GM19324 (cell line): ENCODE results near the gene BCAN.

Source experiments
- ATAC-seq: cut with Tn5 transposase; IDR thresholded peaks from one replicate; pipeline ENCODE4 v1.9.1; 2021; ENCODE audit warnings: mild to moderate bottlenecking, moderate library complexity; ENCODE audit not compliant: unreplicated experiment, low FRiP score

BCAN gene

DNA sequence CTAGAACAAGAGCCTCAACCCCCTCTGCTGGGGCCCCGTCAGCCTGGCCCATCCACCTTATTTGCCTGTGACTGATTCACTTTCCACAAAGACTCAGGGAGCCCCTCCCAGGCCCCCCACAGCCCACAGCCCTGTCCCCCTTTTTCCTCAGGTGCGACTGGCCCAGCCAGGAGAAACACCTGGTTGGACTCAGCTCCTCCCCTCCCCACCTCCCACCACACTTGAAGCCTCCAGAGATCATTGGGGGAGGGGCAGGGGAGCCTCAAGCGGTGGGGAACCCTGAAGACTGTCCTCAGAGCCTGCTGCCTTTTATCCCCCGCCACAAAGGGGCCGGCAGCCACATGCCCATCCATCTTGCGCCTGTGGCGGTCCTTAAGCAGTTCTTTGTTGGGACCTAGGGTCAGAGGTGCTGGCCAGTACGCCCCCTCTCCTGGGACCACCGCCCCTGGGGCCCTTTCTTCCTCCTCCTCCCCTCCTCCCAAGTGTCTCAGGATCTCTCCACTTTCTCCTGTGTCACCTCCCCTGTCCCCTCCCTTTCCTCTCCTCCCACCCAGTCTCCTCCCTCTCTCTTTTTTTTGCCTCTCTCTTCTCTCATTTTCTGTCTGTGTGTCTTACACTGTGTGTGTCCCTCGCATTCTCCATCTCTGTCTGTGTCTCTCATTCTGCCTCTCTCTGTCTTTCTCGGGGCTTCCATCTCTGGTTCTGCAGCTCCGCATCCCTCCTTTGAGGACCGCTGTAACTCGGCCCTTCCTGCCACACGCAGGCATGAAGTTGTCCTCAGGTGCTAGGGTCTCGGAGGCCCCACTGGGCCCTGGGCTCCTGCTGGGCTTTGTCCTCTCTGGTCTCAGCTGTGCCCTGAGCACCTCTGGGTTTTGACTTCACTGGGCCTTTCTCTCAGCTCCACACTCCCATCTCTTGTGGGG, 51.3 kb downstream of the BCAN start:
- no peak for ATAC-seq

DNA sequence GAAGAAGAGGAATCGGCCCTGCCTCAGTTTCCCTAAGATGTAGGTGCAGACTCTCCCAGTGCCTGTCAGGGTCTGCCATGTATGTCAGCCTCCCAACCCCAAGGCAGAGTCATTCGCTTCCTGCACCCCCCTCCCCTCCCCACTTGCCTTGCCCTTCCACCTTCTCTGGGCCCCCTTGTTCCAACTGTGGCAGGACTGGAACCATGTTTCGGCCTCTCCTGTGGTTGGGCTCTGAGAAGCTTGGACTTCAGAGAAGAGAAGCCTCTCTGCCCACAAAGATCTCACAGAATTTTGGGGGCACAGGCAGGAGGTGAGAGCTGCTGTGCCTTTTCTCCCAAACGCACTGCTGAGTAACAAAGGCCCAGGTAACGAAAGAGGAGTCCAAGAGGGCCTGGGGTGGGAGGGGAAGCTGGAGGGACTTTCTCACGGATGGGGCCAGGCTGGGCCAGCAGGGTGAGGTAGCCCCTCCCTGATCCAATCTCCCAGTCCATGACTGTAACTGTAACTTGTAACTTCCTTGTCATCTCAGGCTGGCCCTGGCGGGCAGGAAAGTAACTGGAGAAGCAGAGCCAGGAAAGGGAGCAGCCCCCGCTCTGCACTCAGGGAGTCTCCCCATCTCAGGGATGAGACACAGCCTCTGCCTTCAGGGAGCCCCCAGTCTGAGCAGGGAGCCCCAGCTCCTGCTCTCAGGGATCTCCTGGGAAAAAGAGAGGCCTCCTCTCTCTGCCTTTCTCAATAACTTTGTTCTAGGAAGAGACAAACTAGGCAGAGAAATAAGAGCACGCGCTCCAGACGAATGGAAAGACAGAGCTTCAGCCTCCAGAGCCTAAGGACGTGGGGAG, 52.2 kb downstream of the BCAN start:
- no peak for ATAC-seq

GRCh38 chr1:156694690-156694962, 52.7 kb downstream of the BCAN start:
- ATAC-seq: no peak

DNA sequence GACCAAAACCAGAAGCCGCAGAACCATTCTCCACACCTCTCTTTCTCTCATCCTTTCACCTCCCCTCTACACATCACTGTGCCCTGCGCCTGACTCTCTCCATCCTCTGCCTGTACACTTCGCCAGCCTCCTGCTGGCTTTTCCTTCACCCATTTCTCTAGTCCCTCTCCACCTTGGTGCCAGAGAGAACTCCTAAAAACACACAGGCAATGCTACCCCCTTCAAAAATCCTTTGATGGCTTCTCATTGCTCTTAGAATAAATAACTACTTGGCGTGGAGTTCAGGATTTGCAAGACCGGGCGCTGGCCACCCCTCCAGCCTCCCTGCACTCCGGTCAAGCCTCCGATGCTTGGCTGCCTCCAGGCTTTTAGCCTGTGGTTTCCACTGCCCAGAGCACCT, 54.8 kb downstream of the BCAN start:
- ATAC-seq: no peak

- ATAC-seq: no peak
Observed at GRCh38 chr1:156697481-156697880, 55.6 kb downstream of the BCAN start.

DNA sequence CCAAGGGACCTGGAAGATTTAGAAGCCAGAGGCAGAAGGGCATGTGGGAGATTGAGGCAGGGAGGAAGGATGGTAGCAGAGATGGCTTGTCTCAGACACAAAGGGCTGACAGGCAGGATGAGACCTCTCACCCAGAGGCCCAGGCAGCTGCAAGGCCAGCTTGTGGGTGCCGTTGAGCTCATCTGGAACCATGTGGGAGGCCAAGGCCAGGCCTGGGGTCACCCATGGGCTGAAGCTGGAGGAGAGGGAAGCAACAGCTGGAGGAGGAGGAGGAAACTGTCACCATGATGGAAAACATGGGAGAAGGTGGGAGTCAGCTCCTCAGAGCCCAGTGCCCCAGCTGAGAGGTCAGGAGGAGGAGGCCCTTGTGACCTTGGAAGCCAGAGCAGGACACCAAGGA, 57.1 kb downstream of the BCAN start:
- ATAC-seq: no peak

DNA sequence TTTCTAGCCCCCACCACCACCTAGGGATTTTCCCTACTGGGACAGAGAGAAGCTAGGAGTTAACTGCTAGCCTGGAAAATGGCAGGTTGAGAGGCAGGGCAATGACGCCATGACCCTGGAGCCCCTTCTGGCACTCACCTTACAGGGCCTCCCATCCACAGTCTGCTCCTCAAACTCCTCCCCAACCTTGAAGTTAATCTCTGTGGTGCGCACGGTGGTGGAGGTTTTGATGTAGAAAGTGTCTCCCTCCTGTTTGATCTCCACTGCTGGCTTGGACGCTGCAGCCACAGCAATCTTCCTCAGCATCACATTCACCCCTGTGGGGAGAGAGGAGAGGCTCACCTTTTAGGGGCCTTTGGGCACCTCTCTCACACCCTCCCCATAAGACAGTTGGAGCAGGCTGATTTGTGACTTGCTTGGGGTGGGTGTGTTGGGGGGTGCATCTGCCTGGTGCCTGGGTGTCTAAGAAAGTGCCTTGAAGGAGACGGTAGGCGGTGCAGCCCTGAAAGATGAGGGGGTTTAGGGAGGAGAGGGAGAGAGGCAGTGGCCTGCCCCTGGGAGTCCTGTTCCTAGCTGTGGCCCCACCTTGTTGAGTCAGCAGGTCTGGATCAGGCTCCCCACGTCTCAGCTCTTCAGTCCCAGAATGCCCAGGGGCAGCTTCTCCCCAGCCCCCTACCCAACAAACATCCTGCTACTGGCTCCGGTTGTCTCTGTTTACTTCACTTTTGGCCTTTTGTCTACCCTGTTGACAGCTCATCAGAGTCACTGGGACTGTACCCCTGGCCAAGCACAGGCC, 59.0 kb downstream of the BCAN start:
- ATAC-seq: no peak

DNA sequence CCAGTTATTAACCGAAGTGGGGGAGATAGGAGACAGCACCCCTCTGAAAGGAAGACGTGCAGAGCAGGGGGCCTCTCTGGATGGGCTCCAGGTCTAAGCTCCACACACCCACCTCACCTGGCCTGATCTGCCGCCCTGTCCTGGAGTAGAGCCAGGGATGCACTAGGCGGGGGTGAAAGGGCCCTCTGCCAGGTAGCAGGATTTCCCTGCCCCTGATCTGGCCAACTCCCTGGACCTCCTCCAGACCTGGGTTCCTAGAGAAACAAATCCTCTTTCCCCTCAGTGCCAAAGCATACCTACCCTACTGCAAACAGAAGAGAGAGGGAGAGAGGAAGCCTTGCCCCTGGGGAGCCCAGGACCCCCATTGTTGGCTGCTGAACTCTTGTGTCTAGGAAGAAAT, 61.4 kb downstream of the BCAN start:
- ATAC-seq: no peak

DNA sequence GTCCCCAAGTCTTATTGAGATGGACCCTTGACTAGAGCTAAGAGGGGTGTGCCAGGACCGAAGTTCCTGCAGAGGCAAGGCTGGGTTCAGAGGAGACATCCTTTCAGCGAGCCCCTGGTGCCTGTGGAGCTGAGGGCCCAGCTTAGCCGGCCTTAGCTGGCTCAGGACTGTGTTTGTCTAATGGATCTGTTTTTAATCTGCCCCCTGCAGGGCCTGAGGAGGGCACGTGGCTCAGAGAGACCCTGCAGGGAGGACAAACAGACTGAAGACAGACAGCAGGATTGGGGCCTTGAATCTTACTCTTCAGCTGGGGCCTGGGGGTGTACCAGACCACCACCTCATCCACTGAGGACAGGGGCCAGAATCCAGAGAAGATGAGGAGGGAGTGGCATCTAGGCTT, 61.8 kb downstream of the BCAN start:
- no peak for ATAC-seq

DNA sequence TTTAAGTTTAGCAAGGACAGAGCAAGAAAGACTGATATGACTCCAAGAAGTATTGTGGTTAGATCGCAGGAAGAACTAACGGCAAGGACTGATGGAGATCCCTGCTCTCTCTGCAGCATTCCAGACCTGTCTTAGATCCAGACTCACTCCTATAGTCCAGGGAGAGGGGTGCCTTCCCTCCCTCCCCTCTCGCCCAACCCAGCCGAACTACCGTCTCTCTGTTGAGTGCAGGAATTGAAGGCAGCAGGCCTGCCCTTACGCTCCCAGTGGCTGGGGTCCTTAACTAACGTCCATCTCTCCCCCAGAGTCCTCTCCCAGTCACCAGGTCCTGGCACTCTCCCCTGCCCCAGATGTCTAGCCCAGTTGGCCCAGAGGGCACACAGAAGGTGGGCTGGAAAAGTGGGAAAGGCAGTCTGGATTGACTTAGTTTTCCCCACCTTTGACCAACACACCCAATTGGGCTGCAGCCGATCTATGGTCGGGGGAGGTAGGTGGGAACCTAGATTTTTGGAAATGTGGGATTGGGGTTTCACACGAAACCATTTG, 62.3 kb downstream of the BCAN start:
- ATAC-seq: no peak

- ATAC-seq: no peak
Observed at GRCh38 chr1:156704930-156705320, 63.0 kb downstream of the BCAN start.

- no peak for ATAC-seq
Observed at GRCh38 chr1:156705321-156705917, 63.5 kb downstream of the BCAN start, which contains the start of gene CRABP2. Gene CRABP2 (minus strand): TSS chr1:156705583. CDS start chr1:156705446, 137 bp downstream.

DNA sequence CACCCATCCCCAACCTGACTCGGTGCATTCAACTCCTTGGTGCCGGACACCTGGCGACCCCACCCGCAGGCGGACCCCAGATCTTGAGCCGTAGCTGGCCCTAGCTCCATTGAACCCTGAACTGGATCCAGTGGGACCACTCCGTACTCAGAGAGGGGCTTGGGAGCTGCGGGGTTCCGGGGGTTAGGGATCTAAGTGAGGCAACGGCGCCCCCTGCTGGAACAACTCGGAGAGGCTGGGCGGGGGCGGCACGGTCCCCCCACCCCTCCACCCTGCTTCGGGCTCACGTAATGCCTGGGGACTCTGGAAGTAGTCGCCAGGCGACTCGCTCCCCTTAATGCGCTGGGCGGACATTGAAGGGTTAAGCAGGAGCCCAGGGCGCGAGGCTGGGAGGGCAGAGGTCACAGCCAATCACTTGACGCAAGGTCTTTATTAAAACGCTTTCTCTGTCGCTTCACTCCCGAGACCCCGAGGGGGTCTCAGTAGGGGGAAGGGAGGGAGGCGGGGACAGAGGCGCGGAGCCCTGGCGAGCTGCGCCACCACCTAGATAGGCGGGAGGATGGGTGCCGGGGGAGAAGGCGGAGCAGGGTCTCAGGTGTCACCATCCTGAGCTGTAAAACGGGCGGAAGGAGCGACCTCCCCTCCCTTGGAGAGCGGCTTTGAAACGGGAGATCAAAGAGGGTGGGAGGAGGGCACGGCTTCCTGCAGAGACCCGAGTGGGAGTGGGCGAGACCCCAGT, 64.2 kb downstream of the BCAN start:
- ATAC-seq: no peak

GRCh38 chr1:156706657-156707416, 64.9 kb downstream of the BCAN start:
- no peak for ATAC-seq

DNA sequence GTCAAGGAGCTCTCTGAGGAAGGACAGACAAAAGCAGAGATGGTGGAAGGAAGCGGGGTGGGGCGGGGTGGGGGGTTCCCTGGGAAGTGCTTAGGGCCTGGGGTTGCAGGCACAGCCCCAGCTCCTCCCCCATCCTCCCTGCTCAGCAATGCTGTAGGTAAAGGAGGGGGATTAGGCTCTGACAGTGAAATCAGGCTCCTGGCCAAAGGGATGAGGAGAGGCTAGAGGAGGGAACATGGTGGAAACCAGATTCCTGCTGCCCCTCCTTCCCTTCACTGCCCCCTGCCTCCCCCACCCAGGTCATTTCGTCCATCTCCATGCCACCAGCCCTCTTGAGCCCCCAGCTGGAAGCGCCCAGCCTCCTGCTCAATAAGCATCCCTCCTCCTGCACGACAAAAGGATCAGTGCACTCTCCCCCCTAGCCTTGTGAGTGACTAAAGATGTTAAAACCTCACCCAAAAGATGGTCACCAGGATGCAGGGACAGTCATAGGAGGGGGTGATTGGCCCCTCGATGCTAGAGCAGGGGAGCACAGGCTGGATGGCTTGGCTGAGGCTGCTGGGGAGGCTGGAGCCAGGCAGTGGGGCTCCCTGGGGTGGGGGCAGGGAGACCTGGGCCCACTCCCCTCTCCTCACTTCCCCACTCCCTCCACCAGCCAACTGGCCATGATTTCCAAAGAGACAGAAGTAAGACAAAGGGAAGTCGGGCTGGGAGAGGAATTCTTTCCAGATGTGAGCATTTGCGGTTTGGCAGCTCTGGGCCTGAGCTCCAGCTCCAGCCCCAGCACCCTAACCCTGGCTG, 65.7 kb downstream of the BCAN start:
- ATAC-seq: no peak

GRCh38 chr1:156708218-156708661, 66.3 kb downstream of the BCAN start:
- ATAC-seq: no peak

DNA sequence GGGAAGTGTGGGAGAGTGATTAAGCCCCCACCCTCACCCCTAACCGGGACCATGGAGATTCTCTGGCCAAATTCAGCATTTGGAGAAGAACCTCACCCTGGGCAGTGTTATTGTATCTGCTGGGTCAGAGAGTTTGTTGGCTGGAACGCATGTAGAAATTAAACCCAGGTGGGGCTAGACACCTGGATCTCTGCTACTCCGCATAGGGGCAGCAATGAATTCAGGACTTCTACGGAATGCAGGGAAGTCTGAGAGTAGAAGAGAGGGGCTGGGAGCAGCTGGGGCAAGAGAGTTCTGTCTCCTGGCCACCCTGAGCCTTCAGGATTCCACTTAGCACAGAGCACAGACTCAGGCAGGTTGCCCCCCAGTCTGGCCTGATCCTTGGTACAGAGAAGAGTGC, 67.1 kb downstream of the BCAN start:
- no peak for ATAC-seq
